SK-N-SH (cell line): ENCODE results near the gene MUC5B. TPM values are rescaled to one million over a fixed set of nuclear protein-coding genes. Genes with fewer than 3 reads are reported as not detected.

ENCODE experiments used
- CTCF ChIA-PET: fragments of 300-600, 350-600 bp; formaldehyde crosslinking; extraction: SDS; loops from one replicate; lab custom pipeline; 2021; lab: Yijun Ruan, JAX
- POLR2A ChIA-PET: fragments of 350-600 bp; sonication (Branson Sonifier 250); formaldehyde crosslinking; extraction: SDS; loops from one replicate; lab custom pipeline; 2020; ENCODE audit warnings: antibody characterized with exemption, inconsistent platforms; lab: Yijun Ruan, JAX
- DNase-seq: peaks from one replicate; pipeline ENCODE4 v3.0.0; 2012
- H2AFZ ChIP-seq: fragments of 200-600 bp; sonication (generic); 2 replicates; pipeline ENCODE4 v1.8.1; 2016; ENCODE audit warnings: antibody characterized with exemption, mild to moderate bottlenecking, low read depth
- H3F3A ChIP-seq: fragments of 200-600 bp; sonication (generic); replicated peaks from 2 replicates; pipeline ENCODE3; 2016; ENCODE audit warnings: antibody characterized with exemption, mild to moderate bottlenecking; ENCODE audit not compliant: insufficient read depth
- H3K27ac ChIP-seq, 2 experiments: fragments of 200-500 bp in 1 of 2; fragments of 200-600 bp in 1 of 2; sonication (Bioruptor generic) in 1 of 2; sonication (generic), shearing (Covaris generic) in 1 of 2; 2 replicates each; pipeline versions ENCODE4 v1.5.1 to v1.6.1; 2014 to 2016; ENCODE audit warnings: low read depth in 2 of 2, inconsistent platforms in 1 of 2, low read length in 1 of 2, mild to moderate bottlenecking in 1 of 2, mixed read lengths in 1 of 2
- H3K27me3 ChIP-seq: fragments of 200-600 bp; sonication (generic), shearing (Covaris generic); 2 replicates; pipeline ENCODE4 v1.6.1; 2016; ENCODE audit warnings: mixed run types; ENCODE audit not compliant: insufficient read depth
- H3K36me3 ChIP-seq, 2 experiments: fragments of 200-500 bp in 1 of 2; fragments of 200-600 bp in 1 of 2; sonication (Bioruptor generic) in 1 of 2; sonication (generic) in 1 of 2; replicated peaks in 1 of 2; 2 replicates each; pipeline versions ENCODE3 to v1.5.1; 2014 to 2016; ENCODE audit warnings: low read length in 1 of 2, mild to moderate bottlenecking in 1 of 2; ENCODE audit not compliant: insufficient read depth in 2 of 2, control insufficient read depth in 1 of 2
- H3K4me1 ChIP-seq, 2 experiments: fragments of 200-500 bp in 1 of 2; fragments of 200-600 bp in 1 of 2; sonication (Bioruptor generic) in 1 of 2; sonication (generic), shearing (Covaris generic) in 1 of 2; 2 replicates each; pipeline versions ENCODE4 v1.5.1 to v1.6.1; 2014 to 2016; ENCODE audit warnings: low read depth in 1 of 2, low read length in 1 of 2, mixed run types in 1 of 2; ENCODE audit not compliant: insufficient read depth in 2 of 2, control insufficient read depth in 1 of 2
- H3K4me2 ChIP-seq: fragments of 200-600 bp; sonication (generic), shearing (Covaris generic); 2 replicates; pipeline ENCODE4 v1.6.1; 2017; ENCODE audit warnings: mixed run types
- H3K4me3 ChIP-seq, 2 experiments: fragments of 200-500 bp in 1 of 2; fragments of 200-600 bp in 1 of 2; sonication (Bioruptor generic) in 1 of 2; sonication (generic), shearing (Covaris generic) in 1 of 2; 2 replicates each; pipeline versions ENCODE4 v1.5.1 to v1.8.1; 2014 to 2016; ENCODE audit warnings: low read depth in 2 of 2, inconsistent platforms in 1 of 2, low read length in 1 of 2, mild to moderate bottlenecking in 1 of 2, mixed read lengths in 1 of 2, moderate library complexity in 1 of 2
- H3K79me2 ChIP-seq: fragments of 200-600 bp; sonication (generic); 2 replicates; pipeline ENCODE4 v1.8.1; 2017; ENCODE audit warnings: mild to moderate bottlenecking; ENCODE audit not compliant: insufficient read depth
- H3K9ac ChIP-seq: fragments of 200-600 bp; sonication (generic); 2 replicates; pipeline ENCODE4 v1.6.1; 2017; ENCODE audit warnings: mixed run types
- H3K9me2 ChIP-seq: fragments of 200-600 bp; sonication (generic); 2 replicates; pipeline ENCODE4 v1.6.1; 2017; ENCODE audit warnings: mixed run types
- H3K9me3 ChIP-seq: fragments of 200-600 bp; sonication (generic); 2 replicates; pipeline ENCODE4 v1.6.1; 2017; ENCODE audit warnings: mixed run types, mild to moderate bottlenecking, moderate library complexity
- H4K20me1 ChIP-seq: fragments of 200-600 bp; sonication (generic); 2 replicates; pipeline ENCODE4 v1.6.1; 2017; ENCODE audit warnings: mild to moderate bottlenecking, mixed run types; ENCODE audit not compliant: insufficient read depth
- CHD2 ChIP-seq: fragments of 150-350 bp; IDR thresholded peaks from 2 replicates; pipeline ENCODE4 v1.6.1; 2018; ENCODE audit warnings: low read length; ENCODE audit not compliant: partially characterized antibody
- ELF1 ChIP-seq: IDR thresholded peaks from 2 replicates; pipeline ENCODE4 v1.4.0; 2012
- EP300 ChIP-seq, 2 experiments: IDR thresholded peaks; 2 replicates each; pipeline versions ENCODE4 v1.4.0 to v1.6.1; 2012; ENCODE audit warnings: borderline replicate concordance in 1 of 2, low read depth in 1 of 2, low read length in 1 of 2
- EZH2phosphoT487 ChIP-seq: fragments of 200-600 bp; sonication (generic); IDR thresholded peaks from 2 replicates; pipeline ENCODE4 v1.6.1; 2017; ENCODE audit warnings: low read depth, mixed run types, mild to moderate bottlenecking, antibody characterized with exemption, moderate library complexity, borderline replicate concordance
- FOSL2 ChIP-seq: IDR thresholded peaks from 2 replicates; pipeline ENCODE4 v1.4.0; 2012; ENCODE audit warnings: low read depth, mild to moderate bottlenecking, moderate library complexity, borderline replicate concordance
- JUND ChIP-seq: IDR thresholded peaks from 2 replicates; pipeline ENCODE4 v1.4.0; 2012
- MEF2A ChIP-seq: IDR thresholded peaks from 2 replicates; pipeline ENCODE4 v1.4.0; 2012; ENCODE audit warnings: low read depth, borderline replicate concordance
- NFIC ChIP-seq: IDR thresholded peaks from 2 replicates; pipeline ENCODE4 v1.4.0; 2012; ENCODE audit warnings: borderline replicate concordance
- POLR2AphosphoS5 ChIP-seq: IDR thresholded peaks from 2 replicates; pipeline ENCODE4 v1.6.1; 2012; ENCODE audit warnings: low read depth, low read length
- RCOR1 ChIP-seq: fragments of 150-350 bp; IDR thresholded peaks from 2 replicates; pipeline ENCODE4 v1.6.1; 2017; ENCODE audit warnings: antibody characterized with exemption, low read length
- RXRA ChIP-seq: IDR thresholded peaks from 2 replicates; pipeline ENCODE4 v1.4.0; 2012; ENCODE audit warnings: low read depth, mild to moderate bottlenecking, borderline replicate concordance
- SIN3A ChIP-seq: IDR thresholded peaks from 2 replicates; pipeline ENCODE4 v1.6.1; 2012; ENCODE audit warnings: low read depth, mild to moderate bottlenecking, low read length, moderate library complexity, borderline replicate concordance
- TAF1 ChIP-seq: IDR thresholded peaks from 2 replicates; pipeline ENCODE4 v1.6.1; 2012; ENCODE audit warnings: low read depth, mild to moderate bottlenecking, low read length, moderate library complexity, borderline replicate concordance
- TCF12 ChIP-seq: IDR thresholded peaks from 2 replicates; pipeline ENCODE4 v1.4.0; 2012
- TEAD4 ChIP-seq: IDR thresholded peaks from 2 replicates; pipeline ENCODE4 v1.4.0; 2012; ENCODE audit warnings: mild to moderate bottlenecking, borderline replicate concordance; ENCODE audit not compliant: insufficient read depth
- WGBS: methylation state at CpG from one replicate; pipeline ENCODE4 v1.1.6; 2017; ENCODE audit warnings: low lambda C conversion rate; 5-methylcytosine and 5-hydroxymethylcytosine counted together
- polyA plus RNA-seq, 3 experiments: library from polyadenylated mRNA; depleted of rRNA; stranded (reverse); fragments of >200 nt; gene quantifications; 2 replicates each; pipeline ENCODE4 v1.2.3, GENCODE V29; 2012
- TF ChIP-seq, protein P1 (sequence below): fragments of 200-600 bp; sonication (generic); IDR thresholded peaks from 2 replicates; pipeline ENCODE4 v1.6.1; 2017; ENCODE audit warnings: antibody characterized with exemption, mild to moderate bottlenecking, moderate library complexity
- TF ChIP-seq, protein P2 (sequence below): fragments of 150-350 bp; IDR thresholded peaks from 2 replicates; pipeline ENCODE4 v1.6.1; 2017; ENCODE audit warnings: antibody characterized with exemption, low read length, low read depth, borderline replicate concordance
- TF ChIP-seq, protein P3 (sequence below): IDR thresholded peaks from 2 replicates; pipeline ENCODE4 v1.4.0; 2012; ENCODE audit warnings: low read depth, borderline replicate concordance

Gene MUC5B
- polyA plus RNA-seq, 1 of the 3 experiments (the other 2 are of a cell fraction): not detected

DNA sequence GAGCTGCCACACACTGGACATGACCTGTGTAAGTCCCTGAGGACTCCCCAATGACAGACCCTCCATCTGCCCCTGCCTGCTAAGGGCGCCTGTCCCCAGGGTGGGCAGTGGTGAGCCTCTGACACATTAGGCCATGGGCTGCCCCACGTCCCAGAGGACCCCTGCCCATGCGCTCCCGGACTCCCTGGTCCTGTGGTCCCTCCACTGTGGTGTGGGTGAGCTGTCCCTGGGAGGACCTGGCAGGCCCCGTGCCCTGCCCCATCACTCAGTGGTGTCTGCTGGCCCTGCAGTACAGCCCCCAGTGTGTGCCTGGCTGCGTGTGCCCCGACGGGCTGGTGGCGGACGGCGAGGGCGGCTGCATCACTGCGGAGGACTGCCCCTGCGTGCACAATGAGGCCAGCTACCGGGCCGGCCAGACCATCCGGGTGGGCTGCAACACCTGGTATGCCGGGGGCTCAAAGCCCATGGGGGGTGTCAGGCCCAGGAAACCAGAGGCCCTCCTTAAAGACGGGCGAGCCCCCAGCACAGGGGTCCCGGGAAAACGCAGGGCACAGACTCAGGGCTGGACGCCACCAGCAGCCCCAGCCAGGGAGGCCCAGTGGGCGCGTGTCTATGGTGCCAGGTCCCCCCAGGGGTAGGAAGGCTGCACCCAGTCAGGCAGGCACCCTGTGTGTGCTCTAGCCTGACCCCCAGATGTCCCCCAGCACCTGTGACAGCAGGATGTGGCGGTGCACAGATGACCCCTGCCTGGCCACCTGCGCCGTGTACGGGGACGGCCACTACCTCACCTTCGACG is 46.4 kb upstream of the MUC5B start:
- CTCF ChIA-PET: no interaction called here
- 63% methylated on average over 10 of the region's 32 CpGs for WGBS
- DNase-seq: no peak

DNA sequence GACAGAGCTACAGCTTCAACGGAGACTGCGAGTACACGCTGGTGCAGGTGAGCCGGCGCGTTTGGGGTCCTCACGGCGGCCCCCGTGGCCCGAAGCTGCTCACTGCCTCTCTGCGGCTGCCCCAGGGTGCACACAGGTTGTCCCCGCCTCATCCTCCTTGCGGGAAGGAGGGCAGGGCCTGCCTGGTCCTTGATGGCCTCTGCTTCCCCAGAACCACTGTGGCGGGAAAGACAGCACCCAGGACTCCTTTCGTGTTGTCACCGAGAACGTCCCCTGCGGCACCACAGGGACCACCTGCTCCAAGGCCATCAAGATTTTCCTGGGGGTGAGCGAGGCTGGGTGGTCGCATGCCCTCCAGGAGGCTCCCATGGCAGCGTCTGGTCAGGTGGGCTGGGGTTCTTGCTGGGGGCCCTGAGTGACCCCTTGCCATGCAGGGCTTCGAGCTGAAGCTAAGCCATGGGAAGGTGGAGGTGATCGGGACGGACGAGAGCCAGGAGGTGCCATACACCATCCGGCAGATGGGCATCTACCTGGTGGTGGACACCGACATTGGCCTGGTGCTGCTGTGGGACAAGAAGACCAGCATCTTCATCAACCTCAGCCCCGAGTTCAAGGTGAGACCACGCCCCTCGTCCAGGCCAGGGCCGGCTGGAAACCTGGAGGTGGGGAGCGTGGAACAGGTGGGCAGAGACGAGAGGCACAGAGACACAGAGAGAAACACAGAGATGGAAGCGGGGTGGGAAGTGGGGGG is 45.7 kb upstream of the MUC5B start:
- H3K4me2 ChIP-seq: no peak overlapping the region
- 44% methylated on average over 13 of the region's 34 CpGs for WGBS
- H3K4me1 ChIP-seq: no peaks in the 10 kb centered on the region
- H3K4me3 ChIP-seq: no peak overlapping the region
- H2AFZ ChIP-seq: no peak overlapping the region
- ChIA-PET CTCF (no interaction called here), POLR2A (no interaction called here)
- H3F3A ChIP-seq: peaks cover 4% of the 10 kb centered on the region
- H3K36me3 ChIP-seq: no peaks in the 10 kb centered on the region
- H3K9ac ChIP-seq: no peak overlapping the region
- H3K9me2 ChIP-seq: no peaks in the 10 kb centered on the region
- H3K79me2 ChIP-seq: no peaks in the 10 kb centered on the region
- H3K9me3 ChIP-seq: no peaks in the 10 kb centered on the region
- no peaks in the 10 kb centered on the region for H3K27me3 ChIP-seq
- no peak overlapping the region for H3K27ac ChIP-seq
- TF ChIP-seq NFIC (no peak), MEF2A (no peak), TCF12 (no peak), TAF1 (no peak), EP300 (IDR thresholded peaks at IDR 0.05; ENCODE audit: borderline replicate concordance in 1 of 2, low read depth in 1 of 2, low read length in 1 of 2) (no peak), JUND (no peak), FOSL2 (no peak), EZH2phosphoT487 (no peak), POLR2AphosphoS5 (no peak), ELF1 (no peak), TEAD4 (no peak), RXRA (no peak)
- TF ChIP-seq, protein P1, sequence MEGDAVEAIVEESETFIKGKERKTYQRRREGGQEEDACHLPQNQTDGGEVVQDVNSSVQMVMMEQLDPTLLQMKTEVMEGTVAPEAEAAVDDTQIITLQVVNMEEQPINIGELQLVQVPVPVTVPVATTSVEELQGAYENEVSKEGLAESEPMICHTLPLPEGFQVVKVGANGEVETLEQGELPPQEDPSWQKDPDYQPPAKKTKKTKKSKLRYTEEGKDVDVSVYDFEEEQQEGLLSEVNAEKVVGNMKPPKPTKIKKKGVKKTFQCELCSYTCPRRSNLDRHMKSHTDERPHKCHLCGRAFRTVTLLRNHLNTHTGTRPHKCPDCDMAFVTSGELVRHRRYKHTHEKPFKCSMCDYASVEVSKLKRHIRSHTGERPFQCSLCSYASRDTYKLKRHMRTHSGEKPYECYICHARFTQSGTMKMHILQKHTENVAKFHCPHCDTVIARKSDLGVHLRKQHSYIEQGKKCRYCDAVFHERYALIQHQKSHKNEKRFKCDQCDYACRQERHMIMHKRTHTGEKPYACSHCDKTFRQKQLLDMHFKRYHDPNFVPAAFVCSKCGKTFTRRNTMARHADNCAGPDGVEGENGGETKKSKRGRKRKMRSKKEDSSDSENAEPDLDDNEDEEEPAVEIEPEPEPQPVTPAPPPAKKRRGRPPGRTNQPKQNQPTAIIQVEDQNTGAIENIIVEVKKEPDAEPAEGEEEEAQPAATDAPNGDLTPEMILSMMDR: no peak
- TF ChIP-seq, protein P2, sequence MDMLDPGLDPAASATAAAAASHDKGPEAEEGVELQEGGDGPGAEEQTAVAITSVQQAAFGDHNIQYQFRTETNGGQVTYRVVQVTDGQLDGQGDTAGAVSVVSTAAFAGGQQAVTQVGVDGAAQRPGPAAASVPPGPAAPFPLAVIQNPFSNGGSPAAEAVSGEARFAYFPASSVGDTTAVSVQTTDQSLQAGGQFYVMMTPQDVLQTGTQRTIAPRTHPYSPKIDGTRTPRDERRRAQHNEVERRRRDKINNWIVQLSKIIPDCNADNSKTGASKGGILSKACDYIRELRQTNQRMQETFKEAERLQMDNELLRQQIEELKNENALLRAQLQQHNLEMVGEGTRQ: no peak
- TF ChIP-seq, all 33 proteins: peak for 0
- H4K20me1 ChIP-seq: no peaks in the 10 kb centered on the region
- DNase-seq: no peak

More for the DNA sequence above, 46.4 kb upstream of the MUC5B start:
- no peak for TF ChIP-seq TAF1
- TF ChIP-seq CHD2: no peak
- TF ChIP-seq SIN3A: no peak
- no peak for TF ChIP-seq RCOR1
- no peak for TF ChIP-seq ELF1
- TF ChIP-seq, protein P3, sequence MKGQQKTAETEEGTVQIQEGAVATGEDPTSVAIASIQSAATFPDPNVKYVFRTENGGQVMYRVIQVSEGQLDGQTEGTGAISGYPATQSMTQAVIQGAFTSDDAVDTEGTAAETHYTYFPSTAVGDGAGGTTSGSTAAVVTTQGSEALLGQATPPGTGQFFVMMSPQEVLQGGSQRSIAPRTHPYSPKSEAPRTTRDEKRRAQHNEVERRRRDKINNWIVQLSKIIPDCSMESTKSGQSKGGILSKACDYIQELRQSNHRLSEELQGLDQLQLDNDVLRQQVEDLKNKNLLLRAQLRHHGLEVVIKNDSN: no peak
- TF ChIP-seq, protein P1: no peak
- Histone ChIP-seq H3K9ac (no peak overlapping the region), H3K79me2 (no peaks in the 10 kb centered on the region), H3F3A (peaks cover 4% of the 10 kb centered on the region), H3K9me3 (no peaks in the 10 kb centered on the region), H3K4me2 (no peak overlapping the region), H3K27ac (no peak overlapping the region), H3K4me1 (no peaks in the 10 kb centered on the region), H3K27me3 (no peaks in the 10 kb centered on the region), H2AFZ (no peak overlapping the region), H3K9me2 (no peaks in the 10 kb centered on the region), H3K4me3 (no peak overlapping the region), H4K20me1 (no peaks in the 10 kb centered on the region), H3K36me3 (no peaks in the 10 kb centered on the region)
- POLR2A ChIA-PET: no interaction called here
